ENCODE data around the gene CNPY1. TPM values are rescaled to one million over a fixed set of nuclear protein-coding genes. Genes with fewer than 3 reads are reported as not detected.

CNPY1 gene
- total RNA-seq, 1 experiment from 2014 or later, result not detected

DNA sequence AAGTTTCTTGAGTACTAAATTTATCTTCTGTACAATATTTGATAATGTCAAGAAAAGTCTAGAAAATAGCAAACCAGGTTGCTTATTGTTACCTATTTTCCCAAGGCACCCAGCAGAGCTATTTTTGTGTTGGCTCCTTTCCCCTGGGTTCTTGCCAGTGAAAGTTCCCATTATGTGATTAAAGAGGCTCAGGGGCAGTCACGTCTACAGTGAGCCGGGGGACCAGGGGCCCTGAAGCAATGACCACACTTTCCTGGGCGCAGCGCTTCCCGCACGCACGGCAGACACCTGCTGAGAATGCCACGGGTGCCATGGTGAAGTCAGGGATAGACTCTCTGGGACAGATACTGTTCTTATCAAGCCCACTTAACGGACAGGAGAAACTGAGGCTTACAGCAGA, 10.4 kb upstream of the CNPY1 start:
- Histone ChIP-seq H3K36me3 (ENCODE audit: low read depth) (no peaks in the 10 kb centered on the region), H3K4me2 (no peak overlapping the region), H3K27me3 (ENCODE audit: insufficient read depth, low read depth) (peaks cover 100% of the 10 kb centered on the region), H3K4me3 (no peak overlapping the region), H2AFZ (no peak overlapping the region), H3K9me3 (ENCODE audit: insufficient read depth, low read depth) (no peaks in the 10 kb centered on the region; the same call in 1 of the 2 replicates), H3K27ac (no peak overlapping the region), H3K79me2 (ENCODE audit: low read depth) (no peaks in the 10 kb centered on the region), H3F3A (ENCODE audit: insufficient read depth, low read depth) (no peaks in the 10 kb centered on the region), H4K20me1 (ENCODE audit: insufficient read depth) (no peaks in the 10 kb centered on the region), H3K9me2 (ENCODE audit: insufficient read depth) (no peaks in the 10 kb centered on the region), H3K4me1 (replicated peaks; ENCODE audit: insufficient read depth) (no peaks in the 10 kb centered on the region)
- DNase-seq, result no peak
- no peak for TF ChIP-seq EZH2 (IDR thresholded peaks at IDR 0.05; ENCODE audit: low read depth)
- TF ChIP-seq, protein P1, sequence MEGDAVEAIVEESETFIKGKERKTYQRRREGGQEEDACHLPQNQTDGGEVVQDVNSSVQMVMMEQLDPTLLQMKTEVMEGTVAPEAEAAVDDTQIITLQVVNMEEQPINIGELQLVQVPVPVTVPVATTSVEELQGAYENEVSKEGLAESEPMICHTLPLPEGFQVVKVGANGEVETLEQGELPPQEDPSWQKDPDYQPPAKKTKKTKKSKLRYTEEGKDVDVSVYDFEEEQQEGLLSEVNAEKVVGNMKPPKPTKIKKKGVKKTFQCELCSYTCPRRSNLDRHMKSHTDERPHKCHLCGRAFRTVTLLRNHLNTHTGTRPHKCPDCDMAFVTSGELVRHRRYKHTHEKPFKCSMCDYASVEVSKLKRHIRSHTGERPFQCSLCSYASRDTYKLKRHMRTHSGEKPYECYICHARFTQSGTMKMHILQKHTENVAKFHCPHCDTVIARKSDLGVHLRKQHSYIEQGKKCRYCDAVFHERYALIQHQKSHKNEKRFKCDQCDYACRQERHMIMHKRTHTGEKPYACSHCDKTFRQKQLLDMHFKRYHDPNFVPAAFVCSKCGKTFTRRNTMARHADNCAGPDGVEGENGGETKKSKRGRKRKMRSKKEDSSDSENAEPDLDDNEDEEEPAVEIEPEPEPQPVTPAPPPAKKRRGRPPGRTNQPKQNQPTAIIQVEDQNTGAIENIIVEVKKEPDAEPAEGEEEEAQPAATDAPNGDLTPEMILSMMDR (conservative IDR thresholded peaks at IDR 0.05), result no peak
- intact Hi-C loops (cut with micrococcal nuclease; ENCODE audit: unreplicated experiment), result no loop called here
- ChIA-PET POLR2A (ENCODE audit: unreplicated experiment) (no interaction called here), CTCF (interaction anchor here (0.6 kb wide), 1 partner anchor 225 kb away, joined by 3 read pairs; no protein-coding TSS in a partner anchor)
- no TSS peak for BruUV-seq (replicated peaks)

DNA sequence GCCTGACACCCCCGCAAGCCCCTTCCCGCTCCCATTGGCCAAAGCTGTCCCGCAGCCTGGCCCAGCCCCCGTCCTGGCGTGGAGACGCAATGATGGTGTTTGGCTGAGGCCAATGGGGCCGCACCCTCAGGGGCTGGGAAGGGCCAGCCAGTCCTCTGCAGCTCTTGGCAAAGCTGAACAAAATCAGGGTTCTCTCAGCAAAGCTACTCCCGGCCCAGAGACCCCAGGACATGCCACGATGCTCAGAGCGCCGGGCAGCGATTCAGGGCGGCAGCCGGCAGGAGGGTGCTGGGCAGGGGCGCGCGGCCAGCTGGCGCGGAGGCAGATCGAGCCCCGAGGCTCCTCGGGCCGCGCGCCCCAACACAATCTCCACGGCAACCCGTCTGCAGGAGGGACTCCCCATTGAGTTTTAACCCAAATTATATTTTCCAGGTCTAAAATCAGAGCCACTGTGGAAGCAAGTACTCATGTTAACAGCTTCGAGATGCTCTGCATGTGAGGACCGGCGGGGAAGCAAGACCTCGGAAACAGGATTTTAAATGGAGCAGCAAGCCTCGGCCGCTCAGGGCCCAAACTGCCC, 8.8 kb upstream of the CNPY1 start:
- no peaks in the 10 kb centered on the region for H3K36me3 ChIP-seq (ENCODE audit: low read depth)
- TF ChIP-seq EZH2 (IDR thresholded peaks at IDR 0.05; ENCODE audit: low read depth), result no peak
- TF ChIP-seq, protein P1 (conservative IDR thresholded peaks at IDR 0.05), result no peak
- no peaks in the 10 kb centered on the region for H3F3A ChIP-seq (ENCODE audit: insufficient read depth, low read depth)
- CTCF ChIA-PET, result no interaction called here
- POLR2A ChIA-PET (ENCODE audit: unreplicated experiment), result no interaction called here
- DNase-seq, result no peak
- no peaks in the 10 kb centered on the region for H4K20me1 ChIP-seq (ENCODE audit: insufficient read depth)
- no peak overlapping the region for H3K4me2 ChIP-seq
- H2AFZ ChIP-seq, result no peak overlapping the region
- H3K79me2 ChIP-seq (ENCODE audit: low read depth), result no peaks in the 10 kb centered on the region
- no peak overlapping the region for H3K4me3 ChIP-seq
- BruUV-seq (replicated peaks), result no TSS peak
- H3K27ac ChIP-seq, result no peak overlapping the region
- H3K27me3 ChIP-seq (ENCODE audit: insufficient read depth, low read depth), result peaks cover 100% of the 10 kb centered on the region
- H3K4me1 ChIP-seq (replicated peaks; ENCODE audit: insufficient read depth), result no peaks in the 10 kb centered on the region
- no peaks in the 10 kb centered on the region for H3K9me2 ChIP-seq (ENCODE audit: insufficient read depth)
- intact Hi-C loops (cut with micrococcal nuclease; ENCODE audit: unreplicated experiment), result no loop called here
- no peaks in the 10 kb centered on the region; the same call in 1 of the 2 replicates for H3K9me3 ChIP-seq (ENCODE audit: insufficient read depth, low read depth)

DNA sequence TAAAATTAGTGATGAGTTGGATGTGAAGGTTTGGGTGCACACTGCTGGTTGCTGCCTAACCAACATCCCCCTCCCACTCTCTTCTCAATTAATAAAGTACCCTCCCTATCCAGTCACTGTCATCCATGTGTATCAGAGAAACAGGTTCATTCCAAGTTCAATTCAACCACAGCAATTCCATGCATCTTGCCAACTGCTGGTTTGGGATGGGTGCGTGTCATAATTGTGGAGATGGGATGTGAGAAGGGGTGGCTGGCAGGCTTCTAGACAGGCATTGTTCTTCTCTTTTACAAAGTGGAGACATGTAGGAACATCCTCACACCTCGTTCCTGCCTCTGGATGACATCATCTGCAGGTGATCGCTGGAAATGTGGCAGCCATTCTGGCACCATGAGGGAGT, 7.5 kb upstream of the CNPY1 start:
- Histone ChIP-seq H3K79me2 (ENCODE audit: low read depth) (no peaks in the 10 kb centered on the region), H3K27me3 (ENCODE audit: insufficient read depth, low read depth) (peaks cover 100% of the 10 kb centered on the region), H4K20me1 (ENCODE audit: insufficient read depth) (no peaks in the 10 kb centered on the region), H3K4me1 (replicated peaks; ENCODE audit: insufficient read depth) (no peaks in the 10 kb centered on the region), H3K9me2 (ENCODE audit: insufficient read depth) (no peaks in the 10 kb centered on the region), H3K4me2 (no peak overlapping the region), H3K9me3 (ENCODE audit: insufficient read depth, low read depth) (no peaks in the 10 kb centered on the region; the same call in 1 of the 2 replicates), H3K27ac (no peak overlapping the region), H3F3A (ENCODE audit: insufficient read depth, low read depth) (no peaks in the 10 kb centered on the region), H2AFZ (no peak overlapping the region), H3K36me3 (ENCODE audit: low read depth) (no peaks in the 10 kb centered on the region), H3K4me3 (no peak overlapping the region)
- no peak for DNase-seq
- intact Hi-C loops (cut with micrococcal nuclease; ENCODE audit: unreplicated experiment), result no loop called here
- no TSS peak for BruUV-seq (replicated peaks)
- TF ChIP-seq, protein P1 (conservative IDR thresholded peaks at IDR 0.05), result no peak
- no peak for TF ChIP-seq EZH2 (IDR thresholded peaks at IDR 0.05; ENCODE audit: low read depth)
- ChIA-PET CTCF (no interaction called here), POLR2A (ENCODE audit: unreplicated experiment) (no interaction called here)
